SK-N-SH treated with all-trans-retinoic acid at 6 μM for 48 hours (cell line): Measurements from ENCODE around the gene MMP19.

Source experiments
- ARNTL ChIP-seq: fragments of 450-650 bp; formaldehyde crosslinking; IDR thresholded peaks from 2 replicates; pipeline ENCODE4 v1.5.0; 2020; ENCODE audit warnings: low read depth, mild to moderate bottlenecking, moderate library complexity, borderline replicate concordance
- BACH2 ChIP-seq: fragments of 250-450 bp; sonication (Bioruptor Pico); IDR thresholded peaks from 2 replicates; pipeline ENCODE4 v1.9.0; 2021; ENCODE audit warnings: mild to moderate bottlenecking, borderline replicate concordance
- CSDC2 ChIP-seq: fragments of 250-450 bp; sonication (Bioruptor Pico); IDR thresholded peaks from 2 replicates; pipeline ENCODE4 v1.5.0; 2020; ENCODE audit warnings: mild to moderate bottlenecking, moderate library complexity
- ESRRG ChIP-seq: fragments of 250-450 bp; sonication (Bioruptor Pico); IDR thresholded peaks from 2 replicates; pipeline ENCODE4 v1.6.1; 2021; ENCODE audit warnings: mild to moderate bottlenecking
- ISL1 ChIP-seq: fragments of 250-450 bp; sonication (Bioruptor Pico); IDR thresholded peaks from 2 replicates; pipeline ENCODE4 v2.1.2; 2022; ENCODE audit warnings: mild to moderate bottlenecking, moderate library complexity
- PATZ1 ChIP-seq: fragments of 250-450 bp; sonication (Bioruptor Pico); IDR thresholded peaks from 2 replicates; pipeline ENCODE4 v1.8.0; 2020; ENCODE audit warnings: mild to moderate bottlenecking, moderate library complexity, borderline replicate concordance
- POU6F1 ChIP-seq: fragments of 250-450 bp; sonication (Bioruptor Pico); IDR thresholded peaks from 2 replicates; pipeline ENCODE4 v1.8.0; 2021; ENCODE audit warnings: low read depth, mild to moderate bottlenecking, moderate library complexity, borderline replicate concordance
- PPARA ChIP-seq: fragments of 250-450 bp; sonication (Bioruptor Pico); IDR thresholded peaks from 2 replicates; pipeline ENCODE4 v1.5.0; 2020; ENCODE audit warnings: mild to moderate bottlenecking, borderline replicate concordance
- RARB ChIP-seq: fragments of 250-450 bp; sonication (Bioruptor Pico); IDR thresholded peaks from 2 replicates; pipeline ENCODE4 v1.8.0; 2021; ENCODE audit warnings: mild to moderate bottlenecking, moderate library complexity
- TOX ChIP-seq: fragments of 250-450 bp; sonication (Bioruptor Pico); IDR thresholded peaks from 2 replicates; pipeline ENCODE4 v1.8.0; 2021; ENCODE audit warnings: mild to moderate bottlenecking, moderate library complexity, borderline replicate concordance
- ZFP3 ChIP-seq: fragments of 250-450 bp; sonication (Bioruptor Pico); IDR thresholded peaks from 2 replicates; pipeline ENCODE4 v1.5.0; 2020; ENCODE audit warnings: mild to moderate bottlenecking, moderate library complexity
- ZFP30 ChIP-seq: fragments of 450-650 bp; formaldehyde crosslinking; IDR thresholded peaks from 2 replicates; pipeline ENCODE4 v1.5.0; 2022; ENCODE audit warnings: mild to moderate bottlenecking, moderate library complexity
- ZNF70 ChIP-seq: fragments of 450-650 bp; formaldehyde crosslinking; IDR thresholded peaks from 2 replicates; pipeline ENCODE4 v1.5.0; 2020; ENCODE audit warnings: mild to moderate bottlenecking, moderate library complexity
- ZNF8 ChIP-seq: fragments of 450-650 bp; formaldehyde crosslinking; IDR thresholded peaks from 2 replicates; pipeline ENCODE4 v1.5.0; 2020; ENCODE audit warnings: mild to moderate bottlenecking, moderate library complexity

GRCh38 chr12:55830601-55831446, 11.9 kb downstream of the MMP19 start:
- no peak for TF ChIP-seq PATZ1 (CRISPR knock-in tag)
- TF ChIP-seq ISL1 = no peak
- TF ChIP-seq RARB (CRISPR knock-in tag) = no peak
- no peak for TF ChIP-seq ESRRG (CRISPR knock-in tag)
- no peak for TF ChIP-seq POU6F1 (CRISPR knock-in tag)
- no peak for TF ChIP-seq ZNF70 (CRISPR knock-in tag)
- TF ChIP-seq TOX (CRISPR knock-in tag) = no peak
- no peak for TF ChIP-seq CSDC2 (CRISPR knock-in tag)
- no peak for TF ChIP-seq ZFP3 (CRISPR knock-in tag)
- TF ChIP-seq ZFP30 (CRISPR knock-in tag) = no peak
- no peak for TF ChIP-seq ARNTL
- TF ChIP-seq ZNF8 (CRISPR knock-in tag) = no peak
- no peak for TF ChIP-seq BACH2 (CRISPR knock-in tag)
- TF ChIP-seq PPARA (CRISPR knock-in tag) = no peak
